Nephron progenitor cell (in vitro differentiated cells): ENCODE measurements around the gene SPAG4.

Experiments
- DNase-seq: peaks from one replicate; pipeline ENCODE4 v3.0.0; 2021
- H3K27ac Mint-ChIP-seq: 2 replicates; pipeline ENCODE4 v1.8.0; 2021; ENCODE audit warnings: mild to moderate bottlenecking, moderate library complexity, mixed read lengths
- H3K27me3 Mint-ChIP-seq: 2 replicates; pipeline ENCODE4 v1.8.0; 2021; ENCODE audit warnings: mild to moderate bottlenecking, low read depth, mixed read lengths; ENCODE audit not compliant: poor library complexity
- H3K36me3 Mint-ChIP-seq: 2 replicates; pipeline ENCODE4 v1.8.0; 2021; ENCODE audit warnings: low read depth, mixed read lengths
- H3K4me1 Mint-ChIP-seq: 2 replicates; pipeline ENCODE4 v1.8.0; 2021; ENCODE audit warnings: mixed read lengths
- H3K4me3 Mint-ChIP-seq: 2 replicates; pipeline ENCODE4 v1.8.0; 2021; ENCODE audit warnings: mild to moderate bottlenecking, moderate library complexity, mixed read lengths
- H3K9me3 Mint-ChIP-seq: 2 replicates; pipeline ENCODE4 v1.8.0; 2021; ENCODE audit warnings: mild to moderate bottlenecking, moderate library complexity, mixed read lengths
- TF ChIP-seq, protein P1 (sequence below): fragments of 200-600 bp; sonication (generic); IDR thresholded peaks from 2 replicates; pipeline ENCODE4 v1.5.0; 2021; ENCODE audit warnings: antibody characterized with exemption

Gene SPAG4

DNA sequence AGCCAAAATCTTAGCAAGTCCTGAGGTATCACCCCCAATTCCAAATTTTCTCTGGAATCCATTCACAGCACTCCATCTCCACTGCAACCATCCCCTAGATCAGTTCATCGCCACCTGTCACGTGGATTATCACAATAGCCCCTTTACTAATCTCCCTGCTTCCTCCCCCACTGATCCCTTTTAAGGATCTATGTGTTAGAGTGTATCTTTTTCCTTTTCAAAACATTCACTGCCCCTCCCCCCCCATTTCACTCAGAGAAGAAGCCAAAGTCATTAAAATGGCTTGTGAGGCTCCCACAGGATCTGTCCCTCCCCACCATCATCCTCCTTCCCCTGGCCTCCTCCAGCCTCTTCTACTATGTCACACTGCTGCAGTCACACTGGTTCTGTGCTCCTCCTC lies 18.4 kb upstream of the SPAG4 start:
- DNase-seq, result no peak
- no peaks in the 10 kb centered on the region for H3K36me3 Mint-ChIP-seq
- no peak overlapping the region for H3K4me3 Mint-ChIP-seq
- H3K27ac Mint-ChIP-seq, result no peak overlapping the region
- peaks cover 70% of the 10 kb centered on the region for H3K27me3 Mint-ChIP-seq
- no peaks in the 10 kb centered on the region for H3K9me3 Mint-ChIP-seq
- peaks cover 8% of the 10 kb centered on the region for H3K4me1 Mint-ChIP-seq
- TF ChIP-seq, protein P1, sequence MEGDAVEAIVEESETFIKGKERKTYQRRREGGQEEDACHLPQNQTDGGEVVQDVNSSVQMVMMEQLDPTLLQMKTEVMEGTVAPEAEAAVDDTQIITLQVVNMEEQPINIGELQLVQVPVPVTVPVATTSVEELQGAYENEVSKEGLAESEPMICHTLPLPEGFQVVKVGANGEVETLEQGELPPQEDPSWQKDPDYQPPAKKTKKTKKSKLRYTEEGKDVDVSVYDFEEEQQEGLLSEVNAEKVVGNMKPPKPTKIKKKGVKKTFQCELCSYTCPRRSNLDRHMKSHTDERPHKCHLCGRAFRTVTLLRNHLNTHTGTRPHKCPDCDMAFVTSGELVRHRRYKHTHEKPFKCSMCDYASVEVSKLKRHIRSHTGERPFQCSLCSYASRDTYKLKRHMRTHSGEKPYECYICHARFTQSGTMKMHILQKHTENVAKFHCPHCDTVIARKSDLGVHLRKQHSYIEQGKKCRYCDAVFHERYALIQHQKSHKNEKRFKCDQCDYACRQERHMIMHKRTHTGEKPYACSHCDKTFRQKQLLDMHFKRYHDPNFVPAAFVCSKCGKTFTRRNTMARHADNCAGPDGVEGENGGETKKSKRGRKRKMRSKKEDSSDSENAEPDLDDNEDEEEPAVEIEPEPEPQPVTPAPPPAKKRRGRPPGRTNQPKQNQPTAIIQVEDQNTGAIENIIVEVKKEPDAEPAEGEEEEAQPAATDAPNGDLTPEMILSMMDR, result no peak

DNA sequence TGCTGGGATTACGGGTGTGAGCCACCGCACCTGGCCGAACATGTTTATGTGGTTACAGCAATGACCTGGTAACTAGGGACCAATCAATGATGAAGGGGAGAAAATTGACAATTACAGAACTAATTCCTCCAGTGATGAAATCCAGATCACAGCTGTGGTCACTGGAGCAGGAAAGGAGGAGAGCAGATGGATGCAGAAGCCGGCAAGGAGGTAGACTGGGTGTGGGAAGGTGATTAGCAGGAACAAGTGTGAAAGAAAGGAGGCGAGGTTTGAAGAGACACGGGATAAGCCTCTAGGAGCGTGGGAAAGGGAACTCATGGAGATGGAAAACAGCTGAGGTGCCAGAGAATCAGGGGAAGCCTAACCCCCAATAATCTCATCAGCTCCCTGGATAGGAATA lies 17.2 kb upstream of the SPAG4 start:
- H3K4me1 Mint-ChIP-seq, result peaks cover 8% of the 10 kb centered on the region
- H3K4me3 Mint-ChIP-seq, result no peak overlapping the region
- H3K27ac Mint-ChIP-seq, result no peak overlapping the region
- TF ChIP-seq, protein P1, result no peak
- peaks cover 7% of the 10 kb centered on the region for H3K36me3 Mint-ChIP-seq
- H3K9me3 Mint-ChIP-seq, result no peaks in the 10 kb centered on the region
- peaks cover 83% of the 10 kb centered on the region for H3K27me3 Mint-ChIP-seq
- no peak for DNase-seq

DNA sequence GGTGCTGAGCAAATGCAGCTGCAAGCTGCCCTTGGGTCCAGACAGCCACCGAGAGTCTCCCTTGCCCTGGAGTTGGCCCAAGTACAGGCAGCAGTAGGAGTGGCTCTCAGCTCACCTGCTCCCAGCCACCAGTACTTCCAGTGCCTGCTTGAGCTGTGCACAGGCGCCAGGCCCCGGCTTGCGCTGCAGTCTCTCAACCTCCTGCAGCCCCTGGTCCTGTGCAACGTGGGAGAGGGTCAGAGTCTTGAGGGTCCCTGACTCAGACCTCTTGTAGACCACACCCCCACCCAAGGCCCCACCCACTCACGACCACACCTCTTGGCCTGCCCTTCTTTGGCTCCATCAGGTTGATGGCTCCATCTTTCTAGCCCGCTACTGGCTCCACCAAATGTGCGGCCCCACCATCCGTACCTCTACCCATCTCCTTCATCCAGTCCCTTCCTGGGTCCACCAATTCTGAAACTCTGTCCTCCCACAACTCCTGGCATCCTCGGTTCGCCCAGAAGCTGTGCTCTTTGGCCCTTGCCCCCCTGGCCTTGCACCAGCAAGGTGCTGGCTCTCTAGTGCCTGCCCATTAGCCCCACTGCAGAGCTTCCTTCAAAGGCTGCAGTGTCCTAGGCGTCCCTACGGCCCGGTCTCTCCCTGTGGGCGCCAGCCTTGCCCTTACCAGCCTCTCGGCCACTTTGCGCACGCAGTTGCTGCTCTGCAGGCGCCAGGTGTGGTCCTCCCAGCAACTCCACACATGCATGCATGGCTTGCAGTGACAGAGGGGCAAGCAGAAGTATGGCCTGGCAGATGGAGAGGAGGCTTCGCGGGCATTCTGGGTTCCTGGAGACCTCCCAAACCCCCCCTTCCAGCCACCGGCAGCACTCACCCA lies 16.5 kb upstream of the SPAG4 start:
- Mint-ChIP-seq H3K4me3 (no peak overlapping the region), H3K27ac (no peak overlapping the region), H3K36me3 (peaks cover 8% of the 10 kb centered on the region), H3K4me1 (peaks cover 8% of the 10 kb centered on the region), H3K9me3 (no peaks in the 10 kb centered on the region), H3K27me3 (peaks cover 88% of the 10 kb centered on the region)
- TF ChIP-seq, protein P1, result no peak
- no peak for DNase-seq

DNA sequence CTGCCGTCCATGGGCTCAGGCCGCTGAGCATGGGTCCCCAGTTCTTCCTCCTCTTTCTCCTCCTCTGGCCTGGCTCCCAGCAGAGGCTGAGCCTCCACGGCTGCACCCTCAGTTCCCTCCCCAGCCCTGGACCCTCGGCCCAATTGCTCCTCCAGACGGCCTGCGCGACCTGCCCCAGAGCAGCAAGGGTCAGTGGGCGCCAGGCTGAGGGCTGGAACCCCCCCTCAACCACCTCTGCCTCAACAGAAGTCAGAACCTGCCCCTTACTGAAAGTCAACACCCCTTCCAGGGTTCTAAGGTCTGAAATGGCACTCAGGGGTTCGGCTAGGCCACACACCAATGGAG lies 15.9 kb upstream of the SPAG4 start:
- H3K4me3 Mint-ChIP-seq, result no peak overlapping the region

DNA sequence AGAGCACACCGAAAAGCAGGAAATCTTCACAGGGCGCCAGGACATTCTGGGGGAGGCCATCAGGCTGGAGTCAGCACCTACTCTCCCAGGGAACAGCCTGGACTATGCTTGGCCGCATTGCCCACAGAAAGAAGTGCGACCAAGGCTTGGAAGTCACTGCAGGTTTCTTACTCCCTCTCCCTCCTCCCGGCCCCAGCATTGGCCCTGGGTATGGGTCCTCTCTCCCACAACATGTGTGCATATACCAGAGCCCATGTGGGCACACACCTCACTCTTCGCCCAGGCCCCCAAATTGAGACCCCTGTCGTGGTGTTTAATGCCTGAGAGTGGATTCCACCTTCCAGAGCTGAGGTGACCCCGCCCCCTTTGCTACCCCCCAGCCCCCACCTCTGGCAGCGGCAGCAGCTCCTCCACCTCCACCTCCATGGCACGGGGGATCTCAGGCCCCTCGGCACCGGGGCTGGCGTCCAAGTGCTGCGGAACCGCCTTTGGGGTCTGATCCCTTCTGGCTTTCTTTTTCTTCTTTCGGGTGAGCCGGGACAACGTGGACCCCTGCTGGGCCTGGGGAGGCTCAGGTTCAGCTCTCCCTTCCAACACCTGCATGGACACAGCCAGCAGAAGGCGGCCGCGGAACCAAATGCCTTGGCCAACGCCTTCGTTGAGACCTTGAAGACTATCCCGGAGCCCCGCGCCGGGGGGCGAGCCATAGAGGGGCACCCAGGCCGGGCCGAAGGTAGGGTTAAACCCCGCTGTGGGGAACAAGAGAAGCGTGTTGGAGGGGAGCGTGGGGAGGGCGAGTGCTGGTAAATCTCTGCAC lies 15.2 kb upstream of the SPAG4 start:
- peak overlapping the region; percentile 81 for H3K4me3 Mint-ChIP-seq

More for the DNA sequence above, 15.9 kb upstream of the SPAG4 start:
- H3K27me3 Mint-ChIP-seq, result peaks cover 87% of the 10 kb centered on the region
- peaks cover 8% of the 10 kb centered on the region for H3K36me3 Mint-ChIP-seq
- H3K4me1 Mint-ChIP-seq, result peaks cover 9% of the 10 kb centered on the region
- TF ChIP-seq, protein P1, result no peak
- no peak overlapping the region for H3K27ac Mint-ChIP-seq
- no peaks in the 10 kb centered on the region for H3K9me3 Mint-ChIP-seq
- DNase-seq, result no peak

More for the DNA sequence above, 15.2 kb upstream of the SPAG4 start:
- peak; percentile 31 for DNase-seq
- peaks cover 86% of the 10 kb centered on the region for H3K27me3 Mint-ChIP-seq
- TF ChIP-seq, protein P1, result no peak
- H3K9me3 Mint-ChIP-seq, result no peaks in the 10 kb centered on the region
- peaks cover 8% of the 10 kb centered on the region for H3K36me3 Mint-ChIP-seq
- H3K4me1 Mint-ChIP-seq, result peaks cover 14% of the 10 kb centered on the region
- H3K27ac Mint-ChIP-seq, result no peak overlapping the region
